Measurements from ENCODE around the gene FNDC7.
"Not testable (repeated sequence)": the region's sequence is repeated elsewhere in the genome, so short reads cannot be mapped to it uniquely, and the experiment has no call there.

Gene FNDC7

DNA sequence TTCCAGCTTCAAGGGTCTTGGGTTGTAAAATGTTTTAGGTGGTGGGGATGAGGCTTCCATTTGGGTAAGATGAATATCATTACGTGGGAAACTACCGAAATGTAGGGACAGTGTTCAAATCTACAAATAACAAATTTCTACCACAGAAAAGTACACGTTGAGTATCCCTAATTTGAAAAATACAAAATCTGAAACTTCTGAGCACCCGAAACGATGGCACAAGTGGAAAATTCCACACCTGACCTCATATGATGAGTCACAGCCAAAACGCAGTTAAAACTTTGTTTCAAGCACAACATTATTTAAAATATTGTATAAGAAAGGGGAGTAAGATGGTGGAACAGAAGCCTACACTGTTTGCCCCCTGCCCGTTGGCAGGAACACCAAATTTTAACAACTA is 43.0 kb upstream of the FNDC7 start:
- H3K4me3 ChIP-seq (ENCODE audit: control insufficient read depth, low read depth, low read length) = no peak overlapping the region
- no peak for DNase-seq (ENCODE audit: low read depth)
- TF ChIP-seq, protein P1, sequence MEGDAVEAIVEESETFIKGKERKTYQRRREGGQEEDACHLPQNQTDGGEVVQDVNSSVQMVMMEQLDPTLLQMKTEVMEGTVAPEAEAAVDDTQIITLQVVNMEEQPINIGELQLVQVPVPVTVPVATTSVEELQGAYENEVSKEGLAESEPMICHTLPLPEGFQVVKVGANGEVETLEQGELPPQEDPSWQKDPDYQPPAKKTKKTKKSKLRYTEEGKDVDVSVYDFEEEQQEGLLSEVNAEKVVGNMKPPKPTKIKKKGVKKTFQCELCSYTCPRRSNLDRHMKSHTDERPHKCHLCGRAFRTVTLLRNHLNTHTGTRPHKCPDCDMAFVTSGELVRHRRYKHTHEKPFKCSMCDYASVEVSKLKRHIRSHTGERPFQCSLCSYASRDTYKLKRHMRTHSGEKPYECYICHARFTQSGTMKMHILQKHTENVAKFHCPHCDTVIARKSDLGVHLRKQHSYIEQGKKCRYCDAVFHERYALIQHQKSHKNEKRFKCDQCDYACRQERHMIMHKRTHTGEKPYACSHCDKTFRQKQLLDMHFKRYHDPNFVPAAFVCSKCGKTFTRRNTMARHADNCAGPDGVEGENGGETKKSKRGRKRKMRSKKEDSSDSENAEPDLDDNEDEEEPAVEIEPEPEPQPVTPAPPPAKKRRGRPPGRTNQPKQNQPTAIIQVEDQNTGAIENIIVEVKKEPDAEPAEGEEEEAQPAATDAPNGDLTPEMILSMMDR (conservative IDR thresholded peaks at IDR 0.05; ENCODE audit: control insufficient read depth, insufficient read depth, low read depth, low read length) = no peak

- TF ChIP-seq, protein P1 (conservative IDR thresholded peaks at IDR 0.05; ENCODE audit: control insufficient read depth, insufficient read depth, low read depth, low read length) = no peak
- no peak overlapping the region for H3K4me3 ChIP-seq (ENCODE audit: control insufficient read depth, low read depth, low read length)
- DNase-seq (ENCODE audit: low read depth) = no peak
Observed at GRCh38 chr1:108670131-108670773, 42.5 kb upstream of the FNDC7 start.

DNA sequence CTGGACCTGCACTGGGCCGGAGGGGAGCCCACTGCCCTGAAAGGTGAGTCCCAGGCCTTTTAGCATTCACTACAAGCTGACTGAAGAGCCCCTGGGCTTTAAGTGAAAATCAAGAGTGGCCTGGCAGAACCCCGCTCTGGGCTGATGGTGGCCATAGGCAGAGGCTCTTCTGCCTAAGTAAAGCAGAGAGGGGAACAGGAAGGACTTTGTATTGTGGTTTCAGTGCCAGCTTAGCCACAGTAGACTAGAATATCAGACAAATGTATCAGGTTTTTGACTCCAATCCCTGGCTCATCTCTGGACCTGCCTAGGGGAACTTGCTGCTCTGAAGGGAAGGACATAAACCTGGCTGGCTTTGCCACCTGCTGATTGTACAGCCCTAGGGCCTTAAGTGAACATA is 41.6 kb upstream of the FNDC7 start:
- DNase-seq (ENCODE audit: low read depth) = no peak

DNA sequence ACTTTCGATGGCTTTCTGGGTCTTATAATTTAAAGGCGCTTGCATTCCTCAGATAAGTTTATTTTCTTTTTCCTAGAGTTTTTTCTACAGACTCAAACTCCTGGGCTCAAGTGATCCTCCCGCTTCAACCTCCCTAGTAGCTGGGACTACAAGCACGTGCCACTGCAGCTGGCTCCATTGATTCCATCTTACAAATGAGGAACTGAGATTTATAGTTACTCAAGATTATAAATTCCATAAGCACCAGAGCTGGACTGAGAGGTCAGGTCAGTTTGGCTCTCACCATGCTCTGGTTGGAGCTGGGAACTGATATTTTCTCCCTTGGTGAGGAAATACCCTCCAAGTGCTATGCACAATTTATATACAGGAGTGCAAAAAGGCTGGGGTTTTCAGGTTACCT is 34.0 kb upstream of the FNDC7 start:
- no peak overlapping the region for H3K4me3 ChIP-seq (ENCODE audit: control insufficient read depth, low read depth, low read length)
- DNase-seq (ENCODE audit: low read depth) = no peak
- TF ChIP-seq, protein P1 (conservative IDR thresholded peaks at IDR 0.05; ENCODE audit: control insufficient read depth, insufficient read depth, low read depth, low read length) = no peak

More for the DNA sequence above, 41.6 kb upstream of the FNDC7 start:
- TF ChIP-seq, protein P1 (conservative IDR thresholded peaks at IDR 0.05; ENCODE audit: control insufficient read depth, insufficient read depth, low read depth, low read length) = no peak
- H3K4me3 ChIP-seq (ENCODE audit: control insufficient read depth, low read depth, low read length) = no peak overlapping the region

DNA sequence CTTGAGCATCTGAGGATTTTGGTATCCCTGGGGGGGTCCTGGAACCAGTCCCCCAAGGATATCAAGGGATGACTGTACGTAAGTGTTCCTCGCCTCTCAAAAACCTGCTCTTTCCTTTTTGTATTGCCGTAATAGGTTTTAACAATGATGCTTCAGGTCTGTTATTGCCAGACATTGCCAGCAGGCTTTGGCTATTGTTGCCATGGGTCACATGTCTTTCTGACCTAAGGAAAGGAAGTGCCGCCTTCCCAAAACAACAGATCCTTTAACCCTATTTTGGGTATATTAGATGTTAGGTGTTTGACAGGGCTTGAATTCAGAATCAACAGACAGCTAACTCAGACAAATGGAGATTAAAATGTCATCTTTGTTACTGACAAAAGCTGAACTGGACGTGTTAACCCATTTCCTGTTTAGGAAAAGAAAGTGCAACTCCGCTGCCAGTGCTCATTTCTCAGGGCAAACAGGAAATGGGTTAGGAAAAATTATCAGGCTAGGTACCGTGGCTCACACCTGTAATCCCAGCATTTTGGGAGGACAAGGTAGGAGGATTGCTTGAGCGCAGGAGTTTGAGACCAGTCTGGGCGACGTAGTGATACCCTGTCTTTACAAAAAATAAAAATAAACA is 33.0 kb upstream of the FNDC7 start:
- no peak for DNase-seq (ENCODE audit: low read depth)
- TF ChIP-seq, protein P1 (conservative IDR thresholded peaks at IDR 0.05; ENCODE audit: control insufficient read depth, insufficient read depth, low read depth, low read length) = no peak
- no peak overlapping the region for H3K4me3 ChIP-seq (ENCODE audit: control insufficient read depth, low read depth, low read length)

- not testable (repeated sequence) for DNase-seq (ENCODE audit: low read depth); H3K4me3 ChIP-seq (ENCODE audit: control insufficient read depth, low read depth, low read length)
Observed at GRCh38 chr1:108681701-108682100, 31.0 kb upstream of the FNDC7 start.

GRCh38 chr1:108685529-108685928 is 27.2 kb upstream of the FNDC7 start:
- no peak for DNase-seq (ENCODE audit: low read depth)
- TF ChIP-seq, protein P1 (conservative IDR thresholded peaks at IDR 0.05; ENCODE audit: control insufficient read depth, insufficient read depth, low read depth, low read length) = no peak
- no peak overlapping the region for H3K4me3 ChIP-seq (ENCODE audit: control insufficient read depth, low read depth, low read length)

Measured in fibroblast of mammary gland (primary cell).